ENCODE measurements around the gene TBC1D4.

The TBC1D4 gene

GRCh38 chr13:75366380-75367280, 115.3 kb downstream of the TBC1D4 start:
- H3K4me3 ChIP-seq (ENCODE audit: low read length): no peak overlapping the region
- 90% methylated on average over 3 of the region's 3 CpGs for WGBS
- no peak overlapping the region for H3K27ac ChIP-seq (ENCODE audit: low read depth, low read length)
- H3K9me3 ChIP-seq (ENCODE audit: insufficient read depth, low read depth, low read length): no peaks in the 10 kb centered on the region
- no peaks in the 10 kb centered on the region for H3K36me3 ChIP-seq (ENCODE audit: insufficient read depth, low read length)
- no peak overlapping the region for H3K9ac ChIP-seq (ENCODE audit: low read depth, low read length)
- H3K27me3 ChIP-seq (ENCODE audit: insufficient read depth, low read length): no peaks in the 10 kb centered on the region
- H3K4me1 ChIP-seq (ENCODE audit: insufficient read depth, low read length): no peaks in the 10 kb centered on the region; the same call in 1 of the 2 replicates

GRCh38 chr13:75365724-75366173, 116.2 kb downstream of the TBC1D4 start:
- H3K27ac ChIP-seq (ENCODE audit: low read depth, low read length): no peak overlapping the region
- no peak overlapping the region for H3K4me3 ChIP-seq (ENCODE audit: low read length)
- no peaks in the 10 kb centered on the region; the same call in 1 of the 2 replicates for H3K4me1 ChIP-seq (ENCODE audit: insufficient read depth, low read length)
- H3K36me3 ChIP-seq (ENCODE audit: insufficient read depth, low read length): no peaks in the 10 kb centered on the region
- H3K27me3 ChIP-seq (ENCODE audit: insufficient read depth, low read length): no peaks in the 10 kb centered on the region
- no peak overlapping the region for H3K9ac ChIP-seq (ENCODE audit: low read depth, low read length)
- H3K9me3 ChIP-seq (ENCODE audit: insufficient read depth, low read depth, low read length): no peaks in the 10 kb centered on the region
- WGBS: 90% methylated on average over 4 of the region's 5 CpGs

GRCh38 chr13:75364131-75364713, 117.7 kb downstream of the TBC1D4 start:
- Histone ChIP-seq H3K4me1 (ENCODE audit: insufficient read depth, low read length) (peaks cover 11% of the 10 kb centered on the region), H3K36me3 (ENCODE audit: insufficient read depth, low read length) (no peaks in the 10 kb centered on the region), H3K27me3 (ENCODE audit: insufficient read depth, low read length) (no peaks in the 10 kb centered on the region), H3K9me3 (ENCODE audit: insufficient read depth, low read depth, low read length) (no peaks in the 10 kb centered on the region), H3K27ac (ENCODE audit: low read depth, low read length) (no peak overlapping the region), H3K4me3 (ENCODE audit: low read length) (no peak overlapping the region), H3K9ac (ENCODE audit: low read depth, low read length) (no peak overlapping the region)
- 100% methylated on average over 3 of the region's 3 CpGs for WGBS

- peaks cover 18% of the 10 kb centered on the region for H3K4me1 ChIP-seq (ENCODE audit: insufficient read depth, low read length)
- no peaks in the 10 kb centered on the region for H3K36me3 ChIP-seq (ENCODE audit: insufficient read depth, low read length)
- 97% methylated on average over 3 of the region's 3 CpGs for WGBS
- no peaks in the 10 kb centered on the region for H3K27me3 ChIP-seq (ENCODE audit: insufficient read depth, low read length)
- no peak overlapping the region for H3K9ac ChIP-seq (ENCODE audit: low read depth, low read length)
- H3K9me3 ChIP-seq (ENCODE audit: insufficient read depth, low read depth, low read length): no peaks in the 10 kb centered on the region
- H3K4me3 ChIP-seq (ENCODE audit: low read length): no peak overlapping the region
- H3K27ac ChIP-seq (ENCODE audit: low read depth, low read length): no peak overlapping the region
Observed at GRCh38 chr13:75363371-75363770, 118.6 kb downstream of the TBC1D4 start.

GRCh38 chr13:75362026-75362425, 119.9 kb downstream of the TBC1D4 start:
- H3K36me3 ChIP-seq (ENCODE audit: insufficient read depth, low read length): no peaks in the 10 kb centered on the region
- no peak overlapping the region for H3K27ac ChIP-seq (ENCODE audit: low read depth, low read length)
- peaks cover 18% of the 10 kb centered on the region for H3K4me1 ChIP-seq (ENCODE audit: insufficient read depth, low read length)
- H3K9ac ChIP-seq (ENCODE audit: low read depth, low read length): no peak overlapping the region
- H3K4me3 ChIP-seq (ENCODE audit: low read length): no peak overlapping the region
- no peaks in the 10 kb centered on the region for H3K27me3 ChIP-seq (ENCODE audit: insufficient read depth, low read length)
- WGBS: 97% methylated on average over 28 of the region's 28 CpGs
- no peaks in the 10 kb centered on the region for H3K9me3 ChIP-seq (ENCODE audit: insufficient read depth, low read depth, low read length)

GRCh38 chr13:75360170-75360569, 121.8 kb downstream of the TBC1D4 start:
- H3K9ac ChIP-seq (ENCODE audit: low read depth, low read length): no peak overlapping the region
- H3K27me3 ChIP-seq (ENCODE audit: insufficient read depth, low read length): no peaks in the 10 kb centered on the region
- peaks cover 18% of the 10 kb centered on the region for H3K4me1 ChIP-seq (ENCODE audit: insufficient read depth, low read length)
- no CpG with 5 or more reads among the region's 1 CpG for WGBS
- no peak overlapping the region for H3K4me3 ChIP-seq (ENCODE audit: low read length)
- no peaks in the 10 kb centered on the region for H3K9me3 ChIP-seq (ENCODE audit: insufficient read depth, low read depth, low read length)
- H3K27ac ChIP-seq (ENCODE audit: low read depth, low read length): no peak overlapping the region
- H3K36me3 ChIP-seq (ENCODE audit: insufficient read depth, low read length): peaks cover 3% of the 10 kb centered on the region; the same call in 1 of the 2 replicates

- Histone ChIP-seq H3K36me3 (ENCODE audit: insufficient read depth, low read length) (peaks cover 3% of the 10 kb centered on the region; the same call in 1 of the 2 replicates), H3K4me1 (ENCODE audit: insufficient read depth, low read length) (peaks cover 18% of the 10 kb centered on the region), H3K27ac (ENCODE audit: low read depth, low read length) (peak overlapping the region; percentile 55; the same call in 1 of the 2 replicates), H3K9ac (ENCODE audit: low read depth, low read length) (no peak overlapping the region), H3K4me3 (ENCODE audit: low read length) (no peak overlapping the region), H3K27me3 (ENCODE audit: insufficient read depth, low read length) (no peaks in the 10 kb centered on the region), H3K9me3 (ENCODE audit: insufficient read depth, low read depth, low read length) (no peaks in the 10 kb centered on the region)
- 75% methylated on average over 2 of the region's 2 CpGs for WGBS
Observed at GRCh38 chr13:75359266-75359665, 122.7 kb downstream of the TBC1D4 start.

- peaks cover 9% of the 10 kb centered on the region for H3K36me3 ChIP-seq (ENCODE audit: insufficient read depth, low read length)
- no peak overlapping the region for H3K9ac ChIP-seq (ENCODE audit: low read depth, low read length)
- no peak overlapping the region for H3K4me3 ChIP-seq (ENCODE audit: low read length)
- H3K27me3 ChIP-seq (ENCODE audit: insufficient read depth, low read length): no peaks in the 10 kb centered on the region
- peaks cover 18% of the 10 kb centered on the region for H3K4me1 ChIP-seq (ENCODE audit: insufficient read depth, low read length)
- no peak overlapping the region for H3K27ac ChIP-seq (ENCODE audit: low read depth, low read length)
- H3K9me3 ChIP-seq (ENCODE audit: insufficient read depth, low read depth, low read length): no peaks in the 10 kb centered on the region
- WGBS: 75% methylated on average over 6 of the region's 6 CpGs
Observed at GRCh38 chr13:75357576-75358289, 124.2 kb downstream of the TBC1D4 start.

GRCh38 chr13:75356421-75356820, 125.5 kb downstream of the TBC1D4 start:
- Histone ChIP-seq H3K9ac (ENCODE audit: low read depth, low read length) (no peak overlapping the region), H3K4me3 (ENCODE audit: low read length) (no peak overlapping the region), H3K27me3 (ENCODE audit: insufficient read depth, low read length) (no peaks in the 10 kb centered on the region), H3K36me3 (ENCODE audit: insufficient read depth, low read length) (peaks cover 15% of the 10 kb centered on the region), H3K4me1 (ENCODE audit: insufficient read depth, low read length) (peaks cover 18% of the 10 kb centered on the region), H3K27ac (ENCODE audit: low read depth, low read length) (no peak overlapping the region), H3K9me3 (ENCODE audit: insufficient read depth, low read depth, low read length) (0 out of 2 replicates have a peak, but pooled peaks cover 3% of the 10 kb centered on the region)
- 94% methylated on average over 3 of the region's 3 CpGs for WGBS

GRCh38 chr13:75355609-75356008, 126.4 kb downstream of the TBC1D4 start:
- H3K9ac ChIP-seq (ENCODE audit: low read depth, low read length): no peak overlapping the region
- peaks cover 15% of the 10 kb centered on the region for H3K36me3 ChIP-seq (ENCODE audit: insufficient read depth, low read length)
- no peak overlapping the region for H3K27ac ChIP-seq (ENCODE audit: low read depth, low read length)
- H3K27me3 ChIP-seq (ENCODE audit: insufficient read depth, low read length): no peaks in the 10 kb centered on the region
- peaks cover 18% of the 10 kb centered on the region for H3K4me1 ChIP-seq (ENCODE audit: insufficient read depth, low read length)
- 0 out of 2 replicates have a peak, but pooled peaks cover 3% of the 10 kb centered on the region for H3K9me3 ChIP-seq (ENCODE audit: insufficient read depth, low read depth, low read length)
- no peak overlapping the region for H3K4me3 ChIP-seq (ENCODE audit: low read length)

GRCh38 chr13:75353781-75354193, 128.2 kb downstream of the TBC1D4 start:
- Histone ChIP-seq H3K27ac (ENCODE audit: low read depth, low read length) (no peak overlapping the region), H3K9me3 (ENCODE audit: insufficient read depth, low read depth, low read length) (0 out of 2 replicates have a peak, but pooled peaks cover 3% of the 10 kb centered on the region), H3K36me3 (ENCODE audit: insufficient read depth, low read length) (peaks cover 17% of the 10 kb centered on the region), H3K9ac (ENCODE audit: low read depth, low read length) (no peak overlapping the region), H3K27me3 (ENCODE audit: insufficient read depth, low read length) (no peaks in the 10 kb centered on the region), H3K4me1 (ENCODE audit: insufficient read depth, low read length) (peaks cover 4% of the 10 kb centered on the region; the same call in 1 of the 2 replicates), H3K4me3 (ENCODE audit: low read length) (no peak overlapping the region)
- 92% methylated on average over 6 of the region's 6 CpGs for WGBS
